Left cardiac atrium (tissue), 4 donors: ENCODE results near the gene TENM3. TPM values are rescaled to one million over a fixed set of nuclear protein-coding genes. Genes with fewer than 3 reads are reported as not detected.

Experiments
- ATAC-seq, 2 donors: fragments of 200-7000 bp; cut with Tn5 transposase; one replicate each; pipeline ENCODE4 v1.9.1; 2020; ENCODE audit warnings: mild to moderate bottlenecking in 2 of 2, moderate library complexity in 2 of 2
- DNase-seq: peaks from one replicate; pipeline ENCODE4 v3.0.0-alpha.2; 2020
- intact Hi-C, 2 donors: fragments of 100-400 bp; cut with DNase I; formaldehyde crosslinking; loops; one replicate each; pipeline versions ENCODE4 v1.14.1 to v1.15.1; 2022 to 2023
- total RNA-seq, 2 donors: library from RNA; stranded (reverse); fragmentation: NEBNext Ultra II Directional; extraction: Animal tissue kit (Norgen Biotek cat#: 25700); gene quantifications; one replicate each; pipeline ENCODE4 v1.2.1, GENCODE V29; 2021
- donor health status: DM: no; HTN: yes; CAD: no.
- donor health status: DM: no; HTN: yes; CAD: no; lungs with severe emphysema.
- donor health status: DM: yes; HTN: yes; CAD: no.
- donor health status: Dilated cardiomyopathy.

TENM3 gene
- total RNA-seq, 2 donors from 2014 or later, result 6.6 to 9.2 TPM

- intact Hi-C loops, result no loop called here
- DNase-seq (no peak), ATAC-seq (no peak)
Measured at GRCh38 chr4:182671231-182671630, 428.0 kb downstream of the TENM3 start.

- intact Hi-C loops, result no loop called here
- DNase-seq (no peak), ATAC-seq (peak in 1 of 2 donors; percentile 53)
Measured at GRCh38 chr4:182671749-182672148, 428.5 kb downstream of the TENM3 start.

- DNase-seq, result no peak
- no peak for ATAC-seq
- intact Hi-C loops, result no loop called here
Measured at GRCh38 chr4:182678590-182678989, 435.4 kb downstream of the TENM3 start.

GRCh38 chr4:182679533-182679932 is 436.3 kb downstream of the TENM3 start:
- ATAC-seq, result peak in 1 of 2 donors; percentile 51
- intact Hi-C loops, result no loop called here
- DNase-seq, result no peak

GRCh38 chr4:182680234-182680653 is 437.0 kb downstream of the TENM3 start:
- peak; percentile 54 for DNase-seq
- peak; percentile 77 to 91 for ATAC-seq
- intact Hi-C loops, result loop anchor here in 1 of 2 donors (5.0 kb wide), 1 partner anchor 67 kb away; no protein-coding TSS in a partner anchor

GRCh38 chr4:182683661-182684060 is 440.5 kb downstream of the TENM3 start:
- no peak for DNase-seq
- intact Hi-C loops, result loop anchor here in 1 of 2 donors (5.0 kb wide), 1 partner anchor 64 kb away; no protein-coding TSS in a partner anchor
- ATAC-seq, result peak in 1 of 2 donors; percentile 17

- DNase-seq (no peak), ATAC-seq (no peak)
- intact Hi-C loops, result loop anchor here in 1 of 2 donors (5.0 kb wide), 1 partner anchor 63 kb away; no protein-coding TSS in a partner anchor
Measured at GRCh38 chr4:182684796-182685195, 441.6 kb downstream of the TENM3 start.

GRCh38 chr4:182688081-182688480 is 444.9 kb downstream of the TENM3 start:
- ATAC-seq, result no peak
- no peak for DNase-seq
- intact Hi-C loops, result no loop called here

GRCh38 chr4:182694551-182694950 is 451.3 kb downstream of the TENM3 start:
- intact Hi-C loops, result no loop called here
- DNase-seq (no peak), ATAC-seq (no peak)

GRCh38 chr4:182695009-182695408 is 451.8 kb downstream of the TENM3 start:
- ATAC-seq, result peak; percentile 39 to 89
- DNase-seq, result peak; percentile 27
- intact Hi-C loops, result no loop called here

- intact Hi-C loops, result no loop called here
- DNase-seq (no peak), ATAC-seq (no peak)
Measured at GRCh38 chr4:182695842-182696241, 452.6 kb downstream of the TENM3 start.

- intact Hi-C loops, result no loop called here
- DNase-seq (no peak), ATAC-seq (no peak)
Measured at GRCh38 chr4:182697094-182697493, 453.9 kb downstream of the TENM3 start.

GRCh38 chr4:182698212-182698611 is 455.0 kb downstream of the TENM3 start:
- intact Hi-C loops, result no loop called here
- DNase-seq (no peak), ATAC-seq (no peak)

- DNase-seq, result no peak
- intact Hi-C loops, result no loop called here
- no peak for ATAC-seq
Measured at GRCh38 chr4:182699201-182699600, 456.0 kb downstream of the TENM3 start.

- ATAC-seq (no peak), DNase-seq (no peak)
- intact Hi-C loops, result no loop called here
Measured at GRCh38 chr4:182699795-182700194, 456.6 kb downstream of the TENM3 start.

GRCh38 chr4:182700362-182701160 is 457.4 kb downstream of the TENM3 start:
- DNase-seq (no peak), ATAC-seq (no peak)
- intact Hi-C loops, result no loop called here

GRCh38 chr4:182704077-182704476 is 460.9 kb downstream of the TENM3 start:
- intact Hi-C loops, result no loop called here
- no peak for DNase-seq
- ATAC-seq, result no peak

GRCh38 chr4:182704948-182705347 is 461.7 kb downstream of the TENM3 start:
- no peak for DNase-seq
- intact Hi-C loops, result no loop called here
- no peak for ATAC-seq

- ATAC-seq (no peak), DNase-seq (no peak)
- intact Hi-C loops, result no loop called here
Measured at GRCh38 chr4:182705389-182705788, 462.2 kb downstream of the TENM3 start.

GRCh38 chr4:182711211-182711610 is 468.0 kb downstream of the TENM3 start:
- intact Hi-C loops, result no loop called here
- DNase-seq (no peak), ATAC-seq (no peak)

- intact Hi-C loops, result no loop called here
- DNase-seq, result no peak
- ATAC-seq, result no peak
Measured at GRCh38 chr4:182715548-182715947, 472.3 kb downstream of the TENM3 start.
